Activated naive CD4-positive, alpha-beta T cell treated with anti-CD3 and anti-CD28 coated beads, Interleukin-2, amount 10 ng/mL, durations not matched to agents 7 days and 5 days (primary cell): Measurements from ENCODE around the gene COL5A3.

Experiments
- CTCF ChIA-PET: fragments of 350-600 bp; sonication (Branson Sonifier 250); formaldehyde crosslinking; loops from one replicate; lab custom pipeline; 2021; ENCODE audit warnings: antibody characterized with exemption; lab: Charles Lee
- DNase-seq: peaks from one replicate; pipeline ENCODE4 v3.0.0-alpha.2; 2020
- H3K27ac Mint-ChIP-seq: one replicate; pipeline ENCODE4 v1.8.0; 2021; ENCODE audit warnings: mild to moderate bottlenecking, moderate library complexity, mixed read lengths
- H3K27me3 Mint-ChIP-seq: one replicate; pipeline ENCODE4 v1.8.0; 2021; ENCODE audit warnings: mild to moderate bottlenecking, mixed read lengths
- H3K36me3 Mint-ChIP-seq: one replicate; pipeline ENCODE4 v1.8.0; 2021; ENCODE audit warnings: mixed read lengths
- H3K4me1 Mint-ChIP-seq: one replicate; pipeline ENCODE4 v1.8.0; 2021; ENCODE audit warnings: mixed read lengths
- H3K4me3 Mint-ChIP-seq: one replicate; pipeline ENCODE4 v1.8.0; 2021; ENCODE audit warnings: mild to moderate bottlenecking, moderate library complexity, mixed read lengths
- H3K9me3 Mint-ChIP-seq: one replicate; pipeline ENCODE4 v1.8.0; 2021; ENCODE audit warnings: mixed read lengths

The COL5A3 gene

GRCh38 chr19:10021446-10021845 lies 11.1 kb upstream of the COL5A3 start:
- Mint-ChIP-seq H3K4me1 (no peaks in the 10 kb centered on the region), H3K27ac (no peak overlapping the region), H3K36me3 (no peaks in the 10 kb centered on the region), H3K9me3 (no peaks in the 10 kb centered on the region), H3K27me3 (peaks cover 8% of the 10 kb centered on the region), H3K4me3 (no peak overlapping the region)
- CTCF ChIA-PET: no interaction called here
- DNase-seq: no peak

- CTCF ChIA-PET: no interaction called here
- no peaks in the 10 kb centered on the region for H3K9me3 Mint-ChIP-seq
- peaks cover 8% of the 10 kb centered on the region for H3K27me3 Mint-ChIP-seq
- no peak for DNase-seq
- no peaks in the 10 kb centered on the region for H3K36me3 Mint-ChIP-seq
- no peak overlapping the region for H3K27ac Mint-ChIP-seq
- no peaks in the 10 kb centered on the region for H3K4me1 Mint-ChIP-seq
- H3K4me3 Mint-ChIP-seq: no peak overlapping the region
Observed at GRCh38 chr19:10020851-10021250, 10.5 kb upstream of the COL5A3 start.

GRCh38 chr19:10019246-10019645 lies 8.9 kb upstream of the COL5A3 start:
- Mint-ChIP-seq H3K36me3 (no peaks in the 10 kb centered on the region), H3K27me3 (peaks cover 8% of the 10 kb centered on the region), H3K4me3 (no peak overlapping the region), H3K4me1 (no peaks in the 10 kb centered on the region), H3K9me3 (no peaks in the 10 kb centered on the region), H3K27ac (no peak overlapping the region)
- no peak for DNase-seq
- CTCF ChIA-PET: no interaction called here

GRCh38 chr19:10018786-10019185 lies 8.5 kb upstream of the COL5A3 start:
- CTCF ChIA-PET: no interaction called here
- no peak overlapping the region for H3K27ac Mint-ChIP-seq
- no peak for DNase-seq
- H3K27me3 Mint-ChIP-seq: peaks cover 11% of the 10 kb centered on the region
- H3K36me3 Mint-ChIP-seq: no peaks in the 10 kb centered on the region
- no peaks in the 10 kb centered on the region for H3K9me3 Mint-ChIP-seq
- H3K4me3 Mint-ChIP-seq: no peak overlapping the region
- H3K4me1 Mint-ChIP-seq: no peaks in the 10 kb centered on the region

GRCh38 chr19:10018263-10018662 lies 8.0 kb upstream of the COL5A3 start:
- Mint-ChIP-seq H3K36me3 (no peaks in the 10 kb centered on the region), H3K4me1 (no peaks in the 10 kb centered on the region), H3K27me3 (peaks cover 16% of the 10 kb centered on the region), H3K27ac (no peak overlapping the region), H3K9me3 (no peaks in the 10 kb centered on the region), H3K4me3 (no peak overlapping the region)
- no peak for DNase-seq
- CTCF ChIA-PET: interaction anchor here (1.5 kb wide), 1 partner anchor 9 kb away, joined by 5 read pairs; no protein-coding TSS in a partner anchor

DNA sequence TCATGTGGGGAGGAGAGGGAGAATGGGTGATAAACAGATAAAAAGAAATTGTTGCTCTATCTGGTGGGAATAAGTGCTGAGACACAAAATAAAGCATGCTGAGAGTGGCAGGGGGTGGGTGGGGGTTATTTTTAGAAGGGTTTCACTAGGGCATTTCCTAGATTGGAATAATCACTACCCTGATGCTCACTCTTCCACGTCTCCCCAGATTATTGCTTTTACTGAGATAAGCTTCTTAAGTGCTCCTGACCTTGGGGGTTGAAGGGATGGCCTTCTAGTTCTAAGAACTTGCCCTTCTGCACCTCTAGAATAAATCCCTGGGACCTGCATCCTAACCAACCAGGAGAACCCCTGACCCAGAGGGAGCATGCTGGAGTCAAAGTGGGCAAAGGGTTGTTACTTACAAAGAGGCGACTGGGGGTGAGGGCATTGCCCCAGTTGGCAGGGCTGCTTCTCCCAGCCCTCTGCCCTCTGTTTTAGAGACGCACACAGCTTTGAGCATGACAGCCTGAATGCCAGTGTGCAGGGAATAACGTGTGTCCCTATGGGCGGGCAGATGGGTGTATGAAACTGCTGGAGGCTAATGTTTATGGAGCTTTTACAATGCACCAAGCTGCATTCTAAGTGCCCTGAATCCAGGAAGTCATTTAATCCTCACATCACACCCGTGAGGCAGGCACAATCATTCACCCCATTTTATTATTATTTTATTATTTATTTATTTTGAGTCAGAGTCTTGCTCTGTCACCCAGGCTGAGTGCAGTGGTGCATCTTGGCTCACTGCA lies 3.7 kb upstream of the COL5A3 start:
- H3K27ac Mint-ChIP-seq: no peak overlapping the region
- no peak overlapping the region for H3K4me3 Mint-ChIP-seq
- H3K27me3 Mint-ChIP-seq: peaks cover 48% of the 10 kb centered on the region
- H3K4me1 Mint-ChIP-seq: peaks cover 4% of the 10 kb centered on the region
- no peaks in the 10 kb centered on the region for H3K9me3 Mint-ChIP-seq
- CTCF ChIA-PET: no interaction called here
- no peak for DNase-seq
- H3K36me3 Mint-ChIP-seq: no peaks in the 10 kb centered on the region

DNA sequence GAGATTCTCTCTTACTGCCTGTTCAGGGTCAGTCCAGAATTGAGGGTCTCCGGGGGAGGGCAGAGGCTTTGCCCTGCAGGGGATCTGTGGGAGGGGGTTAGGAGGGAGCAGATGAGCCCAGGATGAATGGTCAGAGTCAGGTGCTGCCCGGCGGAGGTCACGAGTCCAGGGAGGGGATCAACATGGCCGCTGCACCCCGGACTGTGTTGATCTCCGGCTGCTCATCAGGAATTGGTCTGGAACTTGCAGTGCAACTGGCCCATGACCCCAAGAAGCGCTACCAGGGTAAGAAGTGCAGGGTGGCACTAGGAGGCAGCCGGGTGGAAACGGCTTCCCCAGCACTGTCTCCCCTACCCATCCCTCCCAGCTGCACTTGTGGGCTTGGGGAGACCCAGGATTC lies 3.0 kb upstream of the COL5A3 start, which contains the start of gene RDH8:
Gene RDH8, plus strand, starts transcription at position 168 of the 400 bp plus-strand sequence. Its CDS starts 15 bp downstream, at position 183.
- DNase-seq: no peak
- CTCF ChIA-PET: no interaction called here
- H3K9me3 Mint-ChIP-seq: no peaks in the 10 kb centered on the region
- peaks cover 55% of the 10 kb centered on the region for H3K27me3 Mint-ChIP-seq
- H3K4me3 Mint-ChIP-seq: no peak within 1 kb of the TSS
- no peak within 1 kb of the TSS for H3K27ac Mint-ChIP-seq
- peaks cover 4% of the 10 kb centered on the region for H3K4me1 Mint-ChIP-seq
- H3K36me3 Mint-ChIP-seq: no peaks in the 10 kb centered on the region

GRCh38 chr19:10011974-10012373 lies 1.7 kb upstream of the COL5A3 start:
- no peaks in the 10 kb centered on the region for H3K9me3 Mint-ChIP-seq

DNA sequence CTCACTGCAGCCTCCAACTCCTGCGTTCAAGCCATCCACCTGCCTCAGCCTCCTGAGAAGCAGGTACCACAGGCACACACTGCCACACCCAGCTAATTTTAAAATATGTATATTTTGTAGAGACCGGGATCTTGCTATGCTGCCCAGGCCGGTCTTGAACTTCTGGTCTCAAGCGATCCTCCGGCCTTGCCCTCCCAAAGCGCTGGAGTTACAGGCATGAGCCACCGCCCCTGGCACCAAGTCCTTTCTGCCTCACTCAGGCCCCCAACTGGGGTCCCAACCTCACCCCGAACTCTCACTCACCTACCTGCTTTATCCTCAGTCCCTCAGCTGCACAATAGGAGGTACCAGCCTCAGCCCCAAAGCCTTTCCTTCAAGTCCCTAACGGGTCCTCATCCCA lies 635 bp upstream of the COL5A3 start:
- H3K9me3 Mint-ChIP-seq: no peaks in the 10 kb centered on the region
- DNase-seq: no peak
- H3K27ac Mint-ChIP-seq: peak overlapping the region; percentile 50
- H3K4me3 Mint-ChIP-seq: no peak overlapping the region
- peaks cover 75% of the 10 kb centered on the region for H3K27me3 Mint-ChIP-seq
- peaks cover 4% of the 10 kb centered on the region for H3K4me1 Mint-ChIP-seq
- no peaks in the 10 kb centered on the region for H3K36me3 Mint-ChIP-seq
- CTCF ChIA-PET: no interaction called here

More at GRCh38 chr19:10011974-10012373, 1.7 kb upstream of the COL5A3 start:
- DNase-seq: no peak
- H3K4me1 Mint-ChIP-seq: peaks cover 4% of the 10 kb centered on the region
- H3K4me3 Mint-ChIP-seq: no peak overlapping the region
- H3K27me3 Mint-ChIP-seq: peaks cover 67% of the 10 kb centered on the region
- no peak overlapping the region for H3K27ac Mint-ChIP-seq
- CTCF ChIA-PET: no interaction called here
- H3K36me3 Mint-ChIP-seq: no peaks in the 10 kb centered on the region

DNA sequence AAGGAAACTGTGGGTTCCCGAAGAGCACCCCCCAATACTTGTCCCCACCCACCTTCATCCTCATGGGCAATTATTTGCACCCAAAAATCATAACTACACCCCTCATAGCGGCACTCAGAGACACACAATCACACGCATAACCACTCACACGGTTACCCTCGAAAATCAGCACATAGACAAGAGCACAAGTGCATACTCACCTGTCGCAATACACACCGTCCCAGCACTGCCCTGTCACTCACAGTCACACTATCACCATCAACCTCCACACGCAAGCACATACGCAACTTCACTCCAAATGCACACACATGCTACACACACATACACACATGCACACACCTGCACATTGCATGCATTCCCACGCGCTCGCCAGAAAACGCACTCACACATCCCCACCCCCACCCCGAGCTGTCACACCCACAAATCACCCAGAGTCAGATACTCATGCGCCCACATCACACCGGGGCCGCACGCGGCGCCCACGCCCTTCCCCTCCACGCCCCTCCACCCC lies 535 bp downstream of the COL5A3 start:
- no peak for DNase-seq
- Mint-ChIP-seq H3K4me3 (no peak overlapping the region), H3K36me3 (no peaks in the 10 kb centered on the region), H3K27me3 (peaks cover 82% of the 10 kb centered on the region), H3K9me3 (no peaks in the 10 kb centered on the region), H3K4me1 (peaks cover 4% of the 10 kb centered on the region), H3K27ac (no peak overlapping the region)
- CTCF ChIA-PET: no interaction called here

DNA sequence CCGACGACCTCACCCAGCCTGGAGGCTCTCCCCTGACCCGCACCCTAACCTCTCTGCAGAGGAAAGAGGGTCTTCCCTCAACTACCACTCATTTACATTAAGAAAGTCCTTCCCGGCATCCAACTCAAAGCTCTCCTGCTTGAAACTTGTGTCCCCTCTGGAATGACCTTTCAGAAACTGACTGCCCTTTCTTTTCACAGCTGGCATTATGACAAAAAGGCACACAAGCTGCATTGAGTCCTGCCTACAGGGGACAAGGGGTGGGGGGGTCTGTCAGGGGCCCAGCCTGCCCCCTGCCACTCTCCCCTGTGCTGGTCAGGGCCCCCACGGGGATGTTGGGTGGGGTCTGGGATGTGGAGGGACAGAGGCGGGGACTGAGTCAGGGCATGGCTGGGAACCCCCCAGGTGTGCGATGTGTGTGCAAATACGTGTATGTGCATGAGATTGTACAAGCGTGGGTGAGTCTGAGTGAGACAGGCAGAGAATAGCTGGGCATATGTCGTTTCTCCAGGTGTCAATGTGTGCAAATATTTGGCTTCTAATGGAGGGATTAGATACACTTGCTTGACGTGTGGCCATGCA lies 2.0 kb downstream of the COL5A3 start:
- Mint-ChIP-seq H3K4me1 (peaks cover 11% of the 10 kb centered on the region), H3K36me3 (no peaks in the 10 kb centered on the region), H3K27ac (no peak overlapping the region), H3K9me3 (no peaks in the 10 kb centered on the region), H3K27me3 (peaks cover 74% of the 10 kb centered on the region), H3K4me3 (no peak overlapping the region)
- DNase-seq: no peak
- CTCF ChIA-PET: interaction anchor here (0.5 kb wide), 1 partner anchor 163 kb away, joined by 3 read pairs; no protein-coding TSS in a partner anchor

GRCh38 chr19:10007371-10008183 lies 2.7 kb downstream of the COL5A3 start:
- no peak for DNase-seq
- H3K9me3 Mint-ChIP-seq: no peaks in the 10 kb centered on the region
- peaks cover 70% of the 10 kb centered on the region for H3K27me3 Mint-ChIP-seq
- CTCF ChIA-PET: no interaction called here
- no peaks in the 10 kb centered on the region for H3K36me3 Mint-ChIP-seq
- no peak overlapping the region for H3K27ac Mint-ChIP-seq
- peaks cover 13% of the 10 kb centered on the region for H3K4me1 Mint-ChIP-seq
- H3K4me3 Mint-ChIP-seq: no peak overlapping the region

DNA sequence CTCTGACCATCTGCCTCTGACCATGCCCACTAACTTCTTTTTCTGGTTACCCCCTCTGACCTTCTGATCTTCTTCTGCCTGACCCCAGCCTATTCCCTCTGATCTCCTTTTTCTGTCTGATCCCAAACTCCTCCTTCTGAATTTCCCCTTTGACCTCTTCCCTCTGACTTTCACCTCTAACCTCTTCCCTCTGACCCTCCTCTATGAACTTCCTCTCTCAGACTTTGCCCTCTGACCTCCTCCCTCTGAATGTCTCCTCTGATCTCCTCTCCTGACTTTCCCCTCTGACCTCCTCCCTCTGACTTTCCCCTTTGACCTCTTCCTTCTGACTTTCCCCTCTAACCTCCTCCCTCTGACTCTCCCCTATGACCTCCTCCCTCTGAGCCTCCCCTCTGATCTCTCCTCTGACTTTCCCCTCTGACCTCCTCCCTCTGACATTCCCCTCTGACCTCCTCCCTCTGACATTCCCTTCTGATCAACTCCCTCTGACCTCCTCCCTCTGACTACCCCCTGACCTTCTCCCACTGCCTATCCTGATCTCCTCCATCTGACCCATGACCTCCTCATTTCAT lies 3.5 kb downstream of the COL5A3 start:
- Mint-ChIP-seq H3K4me1 (peaks cover 13% of the 10 kb centered on the region), H3K9me3 (no peaks in the 10 kb centered on the region), H3K4me3 (no peak overlapping the region), H3K27ac (no peak overlapping the region), H3K36me3 (no peaks in the 10 kb centered on the region), H3K27me3 (peaks cover 64% of the 10 kb centered on the region)
- no peak for DNase-seq
- CTCF ChIA-PET: no interaction called here

- Mint-ChIP-seq H3K27me3 (peaks cover 63% of the 10 kb centered on the region), H3K4me1 (peaks cover 13% of the 10 kb centered on the region), H3K27ac (no peak overlapping the region), H3K9me3 (no peaks in the 10 kb centered on the region), H3K4me3 (no peak overlapping the region), H3K36me3 (no peaks in the 10 kb centered on the region)
- CTCF ChIA-PET: no interaction called here
- no peak for DNase-seq
Observed at GRCh38 chr19:10006335-10006708, 4.0 kb downstream of the COL5A3 start.
